Ovary (tissue), 9 donors: Measurements from ENCODE around the gene PRKG1. TPM values are rescaled to one million over a fixed set of nuclear protein-coding genes. Genes with fewer than 3 reads are reported as not detected.

Experiments
- DNase-seq, 5 donors: peaks; one replicate each; pipeline ENCODE4 v3.0.0-alpha.2; 2019 to 2020
- H3K27ac ChIP-seq, 2 donors: fragments of 200-600 bp; one replicate each; pipeline versions ENCODE4 v1.5.1 to v1.8.0; 2019 to 2022
- H3K27me3 ChIP-seq: fragments of 200-600 bp; one replicate; pipeline ENCODE4 v1.8.0; 2022
- H3K36me3 ChIP-seq: fragments of 200-600 bp; sonication (generic); one replicate; pipeline ENCODE4 v1.5.1; 2019
- H3K4me1 ChIP-seq: one replicate; pipeline ENCODE4 v1.8.1; 2013; ENCODE audit warnings: mild to moderate bottlenecking, moderate library complexity; ENCODE audit not compliant: insufficient read depth
- H3K4me3 ChIP-seq: fragments of 200-600 bp; sonication (generic); one replicate; pipeline ENCODE4 v1.5.1; 2017
- H3K9me3 ChIP-seq, 2 donors: fragments of 200-600 bp in 1 of 2; sonication (generic) in 1 of 2; one replicate each; pipeline versions ENCODE4 v1.5.1 to v1.8.1; 2013 to 2019; ENCODE audit warnings: mild to moderate bottlenecking in 1 of 2, moderate library complexity in 1 of 2
- EP300 ChIP-seq: sonication (generic); formaldehyde crosslinking; IDR thresholded peaks from one replicate; pipeline ENCODE4 v1.6.1; 2017; ENCODE audit warnings: antibody characterized with exemption
- POLR2A ChIP-seq: fragments of 450-650 bp; IDR thresholded peaks from one replicate; pipeline ENCODE4 v1.6.1; 2017; ENCODE audit warnings: antibody characterized with exemption, mild to moderate bottlenecking, moderate library complexity
- WGBS, 3 donors: extraction: QIAGEN DNeasy Blood & Tissue Kit in 1 of 3; methylation state at CpG; one replicate each; pipeline versions ENCODE4 v1.1.5 to v1.1.7; 2013 to 2017; 5-methylcytosine and 5-hydroxymethylcytosine counted together
- intact Hi-C, 4 donors: fragments of 100-400 bp; cut with DNase I; formaldehyde crosslinking; loops; one replicate each; pipeline versions ENCODE4 v1.11.0 to v1.15.1; 2022 to 2023
- polyA plus RNA-seq, 2 donors: library from polyadenylated mRNA; stranded (reverse); fragments of 200-250 nt in 1 of 2; fragments of 350-450 nt in 1 of 2; fragmentation: Illumina TruSeq in 1 of 2; extraction: RNeasy Lipid Tissue Mini Kit (QIAGEN cat#74804) in 1 of 2; gene quantifications; one replicate each; pipeline ENCODE4 v1.2.3, GENCODE V29; 2013 to 2014
- total RNA-seq, 7 donors: library from RNA; depleted of rRNA in 2 of 7; stranded (reverse); fragments of >200 nt in 2 of 7; fragmentation: NEBNext Ultra II Directional in 3 of 7; extraction: Animal tissue kit (Norgen Biotek cat#: 25700) in 3 of 7; gene quantifications; one replicate each; pipeline versions ENCODE4 v1.1.0 to v1.2.4, GENCODE V29; 2016 to 2023
- TF ChIP-seq, protein P1 (sequence below), 3 donors: fragments of 450-650 bp in 2 of 3; fragments of 200-600 bp in 1 of 3; IDR thresholded peaks; one replicate each; pipeline versions ENCODE4 v1.5.1 to v1.8.0; 2016 to 2022; ENCODE audit warnings: antibody characterized with exemption in 3 of 3, mild to moderate bottlenecking in 1 of 3
- donor health status: DM: no; HTN: no; CAD: no; lungs with moderate emphysema.
- donor health status: DM: no; HTN: no; CAD: no.
- donor health status: Bipolar disorder and iron deficiency.
- donor health status: DM: yes; HTN: yes; CAD: no.
- donor health status: DM: no; HTN: no; CAD: no.
- donor health status: DM: yes; HTN: yes; CAD: no.

PRKG1 gene
- total and polyA plus RNA-seq, 9 donors = 2.8 to 21.1 (median 15.7) TPM

- H3K9me3 ChIP-seq = no peaks in the 10 kb centered on the region
- intact Hi-C loops = loop anchor here in 1 of 4 donors (5.0 to 10.0 kb wide), 2 partner anchors 1152 to 1225 kb away; no protein-coding TSS in a partner anchor
- H3K36me3 ChIP-seq = no peaks in the 10 kb centered on the region
- TF ChIP-seq, protein P1, sequence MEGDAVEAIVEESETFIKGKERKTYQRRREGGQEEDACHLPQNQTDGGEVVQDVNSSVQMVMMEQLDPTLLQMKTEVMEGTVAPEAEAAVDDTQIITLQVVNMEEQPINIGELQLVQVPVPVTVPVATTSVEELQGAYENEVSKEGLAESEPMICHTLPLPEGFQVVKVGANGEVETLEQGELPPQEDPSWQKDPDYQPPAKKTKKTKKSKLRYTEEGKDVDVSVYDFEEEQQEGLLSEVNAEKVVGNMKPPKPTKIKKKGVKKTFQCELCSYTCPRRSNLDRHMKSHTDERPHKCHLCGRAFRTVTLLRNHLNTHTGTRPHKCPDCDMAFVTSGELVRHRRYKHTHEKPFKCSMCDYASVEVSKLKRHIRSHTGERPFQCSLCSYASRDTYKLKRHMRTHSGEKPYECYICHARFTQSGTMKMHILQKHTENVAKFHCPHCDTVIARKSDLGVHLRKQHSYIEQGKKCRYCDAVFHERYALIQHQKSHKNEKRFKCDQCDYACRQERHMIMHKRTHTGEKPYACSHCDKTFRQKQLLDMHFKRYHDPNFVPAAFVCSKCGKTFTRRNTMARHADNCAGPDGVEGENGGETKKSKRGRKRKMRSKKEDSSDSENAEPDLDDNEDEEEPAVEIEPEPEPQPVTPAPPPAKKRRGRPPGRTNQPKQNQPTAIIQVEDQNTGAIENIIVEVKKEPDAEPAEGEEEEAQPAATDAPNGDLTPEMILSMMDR (IDR thresholded peaks at IDR 0.05) = no peak
- no peak for TF ChIP-seq POLR2A
- TF ChIP-seq EP300 = no peak
- no peak overlapping the region for H3K4me3 ChIP-seq
- no peaks in the 10 kb centered on the region for H3K4me1 ChIP-seq
- no peak for DNase-seq
- 36 to 51% (median 40%) methylated on average over 2 of the region's 2 CpGs for WGBS, 3 donors
- no peak overlapping the region for H3K27ac ChIP-seq
- no peaks in the 10 kb centered on the region for H3K27me3 ChIP-seq
These were observed 1142.6 kb downstream of the PRKG1 start for GRCh38 chr10:52216852-52217251.

DNA sequence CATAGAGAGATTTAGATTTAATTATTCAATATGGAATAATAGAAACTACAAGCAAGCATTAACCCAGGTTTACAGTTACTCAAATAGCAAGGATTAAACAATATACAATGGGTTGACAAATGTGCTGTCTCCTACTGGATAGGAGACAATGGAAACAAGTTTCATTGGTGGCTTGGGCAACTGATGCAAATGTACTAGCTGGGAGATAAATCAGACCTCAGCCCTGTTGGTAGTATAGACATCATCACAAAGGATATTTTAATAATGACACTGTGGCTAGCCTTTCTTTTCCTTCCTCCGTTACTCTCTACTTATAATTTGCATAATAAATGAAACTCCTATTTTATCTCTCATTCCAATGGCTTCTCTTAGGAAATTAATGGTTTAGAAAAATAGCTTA, 1143.2 kb downstream of the PRKG1 start:
- TF ChIP-seq POLR2A (no peak), EP300 (no peak)
- TF ChIP-seq, protein P1 (IDR thresholded peaks at IDR 0.05) = no peak
- intact Hi-C loops = loop anchor here in 1 of 4 donors (5.0 to 10.0 kb wide), 2 partner anchors 1153 to 1225 kb away; no protein-coding TSS in a partner anchor
- WGBS, 3 donors = 84 to 91% (median 90%) methylated on average over 1 of the region's 1 CpG

DNA sequence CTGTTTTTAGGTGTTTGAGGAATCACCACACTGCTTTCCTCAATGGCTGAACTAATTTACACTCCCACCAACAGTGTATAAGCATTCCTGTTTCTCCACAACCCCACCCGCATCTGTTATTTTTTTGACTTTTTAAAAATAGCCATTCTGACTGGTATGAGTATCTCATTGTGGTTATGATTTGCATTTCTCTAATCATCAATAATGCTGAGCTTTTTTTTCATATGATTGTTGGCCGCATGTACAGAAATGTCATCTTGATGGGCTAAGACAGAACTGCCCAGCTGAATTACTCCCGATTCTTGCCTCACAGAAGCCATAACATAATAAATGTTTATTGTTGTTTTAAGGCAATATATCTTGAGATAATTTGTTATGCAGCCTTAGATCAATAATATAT, 1146.7 kb downstream of the PRKG1 start:
- H3K27ac ChIP-seq = no peak overlapping the region
- no peaks in the 10 kb centered on the region for H3K36me3 ChIP-seq
- no peak for TF ChIP-seq POLR2A
- TF ChIP-seq EP300 = no peak
- TF ChIP-seq, protein P1 (IDR thresholded peaks at IDR 0.05) = no peak
- intact Hi-C loops = no loop called here
- H3K9me3 ChIP-seq = no peaks in the 10 kb centered on the region
- no peak overlapping the region for H3K4me3 ChIP-seq
- DNase-seq = no peak
- no peaks in the 10 kb centered on the region for H3K4me1 ChIP-seq
- no peaks in the 10 kb centered on the region for H3K27me3 ChIP-seq
- WGBS, 3 donors = 86 to 92% (median 90%) methylated on average over 3 of the region's 3 CpGs

More for the DNA sequence above, 1143.2 kb downstream of the PRKG1 start:
- DNase-seq = no peak
- H3K36me3 ChIP-seq = no peaks in the 10 kb centered on the region
- no peaks in the 10 kb centered on the region for H3K9me3 ChIP-seq
- H3K27me3 ChIP-seq = no peaks in the 10 kb centered on the region
- H3K4me1 ChIP-seq = no peaks in the 10 kb centered on the region
- H3K4me3 ChIP-seq = no peak overlapping the region
- H3K27ac ChIP-seq = no peak overlapping the region

DNA sequence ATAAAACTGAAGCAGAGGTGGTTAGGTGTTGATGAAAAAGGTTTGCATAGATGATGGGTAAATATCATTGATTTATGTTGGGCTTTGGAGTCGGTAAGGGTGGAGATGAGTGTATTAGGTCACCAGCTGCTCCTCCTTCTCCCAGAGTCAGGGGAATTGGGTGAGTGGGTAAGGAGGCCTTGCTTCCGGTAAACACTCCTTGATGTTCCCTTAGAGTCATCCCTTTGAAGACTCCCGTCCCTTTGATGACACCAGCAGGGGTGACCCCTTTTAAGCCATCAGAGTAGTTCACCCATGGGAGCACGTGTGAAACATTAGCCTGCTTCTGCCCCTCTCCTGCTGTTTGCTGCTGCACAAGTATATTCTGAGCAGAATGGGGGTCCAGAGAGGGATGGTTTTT, 1147.6 kb downstream of the PRKG1 start:
- H3K36me3 ChIP-seq = no peaks in the 10 kb centered on the region
- DNase-seq = no peak
- no peak overlapping the region for H3K4me3 ChIP-seq
- H3K9me3 ChIP-seq = no peaks in the 10 kb centered on the region
- H3K27me3 ChIP-seq = no peaks in the 10 kb centered on the region
- 73 to 77% (median 76%) methylated on average over 4 of the region's 4 CpGs for WGBS, 3 donors
- intact Hi-C loops = no loop called here
- TF ChIP-seq POLR2A = no peak
- TF ChIP-seq, protein P1 (IDR thresholded peaks at IDR 0.05) = no peak
- TF ChIP-seq EP300 = no peak
- no peak overlapping the region for H3K27ac ChIP-seq
- no peaks in the 10 kb centered on the region for H3K4me1 ChIP-seq
